Measurements from ENCODE around the gene CEACAM8.
"Not testable (repeated sequence)": the region's sequence is repeated elsewhere in the genome, so short reads cannot be mapped to it uniquely, and the experiment has no call there.

CEACAM8 gene

GRCh38 chr19:42538841-42539709 is 55.6 kb downstream of the CEACAM8 start:
- Histone ChIP-seq H2AFZ (ENCODE audit: low read depth, low read length, severe bottlenecking) (no peak overlapping the region), H3K36me3 (ENCODE audit: low read length) (no peaks in the 10 kb centered on the region), H3K4me3 (ENCODE audit: insufficient read depth, low read length, poor library complexity, severe bottlenecking) (no peak overlapping the region), H3F3A (ENCODE audit: insufficient read depth) (no peaks in the 10 kb centered on the region), H3K27me3 (ENCODE audit: low read length) (no peaks in the 10 kb centered on the region), H3K9me3 (ENCODE audit: insufficient read depth, low read length) (no peaks in the 10 kb centered on the region), H3K9ac (ENCODE audit: low read length) (no peak overlapping the region), H3K79me2 (ENCODE audit: insufficient read depth, low read length) (no peaks in the 10 kb centered on the region), H4K20me1 (ENCODE audit: low read depth, low read length) (no peaks in the 10 kb centered on the region), H3K9me2 (replicated peaks; ENCODE audit: insufficient read depth, low read length) (no peaks in the 10 kb centered on the region), H3K27ac (ENCODE audit: low read depth, low read length) (no peak overlapping the region), H3K4me2 (ENCODE audit: low read depth, low read length, poor library complexity, severe bottlenecking) (no peak overlapping the region)
- no peak for TF ChIP-seq EZH2phosphoT487 (conservative IDR thresholded peaks at IDR 0.05; ENCODE audit: low read length)
- TF ChIP-seq CTCF (IDR thresholded peaks at IDR 0.05; ENCODE audit: insufficient read depth, low read length, poor library complexity, severe bottlenecking), result no peak

- H3K27me3 ChIP-seq (ENCODE audit: low read length); H3K79me2 ChIP-seq (ENCODE audit: insufficient read depth, low read length); H3K9me3 ChIP-seq (ENCODE audit: insufficient read depth, low read length); H3K9me2 ChIP-seq (replicated peaks; ENCODE audit: insufficient read depth, low read length); H3F3A ChIP-seq (ENCODE audit: insufficient read depth); H2AFZ ChIP-seq (ENCODE audit: low read depth, low read length, severe bottlenecking); H3K36me3 ChIP-seq (ENCODE audit: low read length); H3K9ac ChIP-seq (ENCODE audit: low read length); H3K4me2 ChIP-seq (ENCODE audit: low read depth, low read length, poor library complexity, severe bottlenecking); H3K4me3 ChIP-seq (ENCODE audit: insufficient read depth, low read length, poor library complexity, severe bottlenecking); H4K20me1 ChIP-seq (ENCODE audit: low read depth, low read length); H3K27ac ChIP-seq (ENCODE audit: low read depth, low read length): not testable (repeated sequence)
Observed at GRCh38 chr19:42535276-42535675, 59.4 kb downstream of the CEACAM8 start.

- no peak overlapping the region for H2AFZ ChIP-seq (ENCODE audit: low read depth, low read length, severe bottlenecking)
Observed at GRCh38 chr19:42534391-42534790, 60.3 kb downstream of the CEACAM8 start.

More at GRCh38 chr19:42534391-42534790, 60.3 kb downstream of the CEACAM8 start:
- Histone ChIP-seq H3K9me3 (ENCODE audit: insufficient read depth, low read length) (no peaks in the 10 kb centered on the region), H3K79me2 (ENCODE audit: insufficient read depth, low read length) (no peaks in the 10 kb centered on the region), H3K27me3 (ENCODE audit: low read length) (no peaks in the 10 kb centered on the region), H3K27ac (ENCODE audit: low read depth, low read length) (no peak overlapping the region), H3K9me2 (replicated peaks; ENCODE audit: insufficient read depth, low read length) (no peaks in the 10 kb centered on the region), H3K36me3 (ENCODE audit: low read length) (no peaks in the 10 kb centered on the region), H3K9ac (ENCODE audit: low read length) (no peak overlapping the region), H3F3A (ENCODE audit: insufficient read depth) (no peaks in the 10 kb centered on the region), H3K4me2 (ENCODE audit: low read depth, low read length, poor library complexity, severe bottlenecking) (no peak overlapping the region), H3K4me3 (ENCODE audit: insufficient read depth, low read length, poor library complexity, severe bottlenecking) (no peak overlapping the region), H4K20me1 (ENCODE audit: low read depth, low read length) (no peaks in the 10 kb centered on the region)
- TF ChIP-seq CTCF (IDR thresholded peaks at IDR 0.05; ENCODE audit: insufficient read depth, low read length, poor library complexity, severe bottlenecking), result no peak

All from SU-DHL-6 (cell line).